HG03025 (cell line): ENCODE measurements around the gene ANKS1A.

Source experiments
- ATAC-seq: cut with Tn5 transposase; IDR thresholded peaks from one replicate; pipeline ENCODE4 v1.9.1; 2021; ENCODE audit warnings: mild to moderate bottlenecking, moderate library complexity; ENCODE audit not compliant: unreplicated experiment, low FRiP score

Gene ANKS1A

GRCh38 chr6:34951731-34952130 lies 62.7 kb downstream of the ANKS1A start:
- no peak for ATAC-seq

- no peak for ATAC-seq
Observed at GRCh38 chr6:34953061-34954025, 64.3 kb downstream of the ANKS1A start.

- no peak for ATAC-seq
Observed at GRCh38 chr6:34955442-34955841, 66.4 kb downstream of the ANKS1A start.

- no peak for ATAC-seq
Observed at GRCh38 chr6:34957231-34957783, 68.3 kb downstream of the ANKS1A start.

- no peak for ATAC-seq
Observed at GRCh38 chr6:34958734-34959133, 69.7 kb downstream of the ANKS1A start.

- ATAC-seq: no peak
Observed at GRCh38 chr6:34959224-34959623, 70.2 kb downstream of the ANKS1A start.

- ATAC-seq: no peak
Observed at GRCh38 chr6:34961082-34961481, 72.0 kb downstream of the ANKS1A start.

GRCh38 chr6:34961574-34961973 lies 72.5 kb downstream of the ANKS1A start:
- ATAC-seq: no peak

- ATAC-seq: no peak
Observed at GRCh38 chr6:34964564-34964963, 75.5 kb downstream of the ANKS1A start.

GRCh38 chr6:34967461-34967860 lies 78.4 kb downstream of the ANKS1A start:
- ATAC-seq: no peak

- ATAC-seq: no peak
Observed at GRCh38 chr6:34969662-34970265, 80.7 kb downstream of the ANKS1A start.

GRCh38 chr6:34970488-34970887 lies 81.4 kb downstream of the ANKS1A start:
- no peak for ATAC-seq

GRCh38 chr6:34970957-34971356 lies 81.9 kb downstream of the ANKS1A start:
- no peak for ATAC-seq

- no peak for ATAC-seq
Observed at GRCh38 chr6:34973547-34974248, 84.6 kb downstream of the ANKS1A start.

GRCh38 chr6:34974249-34974642 lies 85.2 kb downstream of the ANKS1A start:
- no peak for ATAC-seq

- no peak for ATAC-seq
Observed at GRCh38 chr6:34976239-34976638, 87.2 kb downstream of the ANKS1A start.

GRCh38 chr6:34979218-34979617 lies 90.2 kb downstream of the ANKS1A start:
- no peak for ATAC-seq

- no peak for ATAC-seq
Observed at GRCh38 chr6:34979994-34980393, 90.9 kb downstream of the ANKS1A start.

GRCh38 chr6:34981366-34981765 lies 92.3 kb downstream of the ANKS1A start:
- no peak for ATAC-seq

GRCh38 chr6:34981951-34982350 lies 92.9 kb downstream of the ANKS1A start:
- ATAC-seq: no peak

GRCh38 chr6:34982424-34982852 lies 93.4 kb downstream of the ANKS1A start:
- no peak for ATAC-seq
